Loucy (cell line): ENCODE results near the gene GOLGA6L2.
"Not testable (repeated sequence)": the region's sequence is repeated elsewhere in the genome, so short reads cannot be mapped to it uniquely, and the experiment has no call there.

Experiments used
- H2AFZ ChIP-seq: fragments of 200-600 bp; sonication (generic); 2 replicates; pipeline ENCODE4 v1.6.0; 2016; ENCODE audit warnings: antibody characterized with exemption, mild to moderate bottlenecking, low read length, moderate library complexity
- H3F3A ChIP-seq: fragments of 200-600 bp; 2 replicates; pipeline ENCODE4 v1.6.0; 2016; ENCODE audit warnings: antibody characterized with exemption, low read depth, mild to moderate bottlenecking
- H3K27me3 ChIP-seq: fragments of 200-600 bp; sonication (generic); 2 replicates; pipeline ENCODE4 v1.6.1; 2014; ENCODE audit warnings: low read length, mild to moderate bottlenecking; ENCODE audit not compliant: insufficient read depth, poor library complexity, severe bottlenecking
- H3K36me3 ChIP-seq: fragments of 200-600 bp; sonication (generic); 2 replicates; pipeline ENCODE4 v1.6.1; 2016; ENCODE audit warnings: low read length; ENCODE audit not compliant: insufficient read depth
- H3K4me1 ChIP-seq: fragments of 200-600 bp; sonication (generic); 2 replicates; pipeline ENCODE4 v1.5.1; 2014; ENCODE audit warnings: low read length, mild to moderate bottlenecking; ENCODE audit not compliant: insufficient read depth, poor library complexity, severe bottlenecking
- H3K4me2 ChIP-seq: fragments of 200-600 bp; sonication (generic); 2 replicates; pipeline ENCODE4 v1.6.0; 2014; ENCODE audit warnings: antibody characterized with exemption, low read length, low read depth, mild to moderate bottlenecking; ENCODE audit not compliant: poor library complexity, severe bottlenecking
- H3K4me3 ChIP-seq: fragments of 200-600 bp; sonication (generic); 2 replicates; pipeline ENCODE4 v1.5.1; 2014; ENCODE audit warnings: low read length, mild to moderate bottlenecking, mixed read lengths; ENCODE audit not compliant: poor library complexity, severe bottlenecking
- H3K79me2 ChIP-seq: fragments of 200-600 bp; sonication (generic); 2 replicates; pipeline ENCODE4 v1.6.1; 2014; ENCODE audit warnings: low read length; ENCODE audit not compliant: insufficient read depth
- H3K9ac ChIP-seq: fragments of 200-600 bp; sonication (generic); 2 replicates; pipeline ENCODE4 v1.6.0; 2014; ENCODE audit warnings: mild to moderate bottlenecking, low read depth, low read length, moderate library complexity; ENCODE audit not compliant: poor library complexity, severe bottlenecking
- H3K9me2 ChIP-seq: fragments of 200-600 bp; sonication (generic); replicated peaks from 2 replicates; pipeline ENCODE4 v1.6.1; 2016; ENCODE audit warnings: low read depth, low read length, mixed read lengths
- H3K9me3 ChIP-seq: fragments of 200-600 bp; sonication (generic); 2 replicates; pipeline ENCODE4 v1.6.1; 2014; ENCODE audit warnings: mild to moderate bottlenecking, antibody characterized with exemption, low read length, low read depth; ENCODE audit not compliant: insufficient read depth
- H4K20me1 ChIP-seq: fragments of 200-600 bp; sonication (generic); 2 replicates; pipeline ENCODE4 v1.6.0; 2014; ENCODE audit warnings: antibody characterized with exemption, low read length, mild to moderate bottlenecking; ENCODE audit not compliant: insufficient read depth, poor library complexity, severe bottlenecking
- CTCF ChIP-seq: fragments of 200-600 bp; sonication (generic); conservative IDR thresholded peaks from 2 replicates; pipeline ENCODE4 v1.5.1; 2014; ENCODE audit warnings: mild to moderate bottlenecking, antibody characterized with exemption, low read length
- EZH2phosphoT487 ChIP-seq: fragments of 200-600 bp; IDR thresholded peaks from 2 replicates; pipeline ENCODE4 v1.6.1; 2018; ENCODE audit warnings: antibody characterized with exemption, mild to moderate bottlenecking, moderate library complexity, borderline replicate concordance

Gene GOLGA6L2

GRCh38 chr15:23438816-23439466 is 8.1 kb downstream of the GOLGA6L2 start:
- Histone ChIP-seq H3F3A (no peaks in the 10 kb centered on the region), H3K4me2 (no peak overlapping the region), H3K4me3 (no peak overlapping the region), H2AFZ (no peak overlapping the region), H3K4me1 (no peaks in the 10 kb centered on the region), H3K9ac (no peak overlapping the region), H3K36me3 (no peaks in the 10 kb centered on the region), H3K27me3 (no peaks in the 10 kb centered on the region), H3K79me2 (no peaks in the 10 kb centered on the region), H3K9me3 (no peaks in the 10 kb centered on the region), H4K20me1 (no peaks in the 10 kb centered on the region), H3K9me2 (no peaks in the 10 kb centered on the region)
- no peak for TF ChIP-seq EZH2phosphoT487

GRCh38 chr15:23437673-23438072 is 9.4 kb downstream of the GOLGA6L2 start:
- no peaks in the 10 kb centered on the region for H3K36me3 ChIP-seq
- H3K79me2 ChIP-seq: no peaks in the 10 kb centered on the region
- no peak for TF ChIP-seq CTCF
- TF ChIP-seq EZH2phosphoT487: no peak

GRCh38 chr15:23437146-23437545 is 9.9 kb downstream of the GOLGA6L2 start:
- H3K4me1 ChIP-seq: no peaks in the 10 kb centered on the region
- TF ChIP-seq EZH2phosphoT487 (no peak), CTCF (no peak)
- no peaks in the 10 kb centered on the region for H4K20me1 ChIP-seq
- H3K9ac ChIP-seq: no peak overlapping the region
- H3F3A ChIP-seq: no peaks in the 10 kb centered on the region
- H2AFZ ChIP-seq: no peak overlapping the region
- no peak overlapping the region for H3K4me3 ChIP-seq
- no peaks in the 10 kb centered on the region for H3K9me2 ChIP-seq
- H3K79me2 ChIP-seq: no peaks in the 10 kb centered on the region
- no peaks in the 10 kb centered on the region for H3K9me3 ChIP-seq
- H3K4me2 ChIP-seq: no peak overlapping the region
- H3K27me3 ChIP-seq: no peaks in the 10 kb centered on the region
- H3K36me3 ChIP-seq: no peaks in the 10 kb centered on the region

More at GRCh38 chr15:23437673-23438072, 9.4 kb downstream of the GOLGA6L2 start:
- Histone ChIP-seq H3K9me3 (no peaks in the 10 kb centered on the region), H3K9me2 (no peaks in the 10 kb centered on the region), H3F3A (no peaks in the 10 kb centered on the region), H2AFZ (no peak overlapping the region), H3K4me2 (no peak overlapping the region), H4K20me1 (no peaks in the 10 kb centered on the region), H3K4me1 (no peaks in the 10 kb centered on the region), H3K27me3 (no peaks in the 10 kb centered on the region), H3K4me3 (no peak overlapping the region), H3K9ac (no peak overlapping the region)

- no peaks in the 10 kb centered on the region for H3K27me3 ChIP-seq
- H3K4me3 ChIP-seq: no peak overlapping the region
- TF ChIP-seq EZH2phosphoT487: no peak
- TF ChIP-seq CTCF: no peak
- no peak overlapping the region for H2AFZ ChIP-seq
- H3K36me3 ChIP-seq: no peaks in the 10 kb centered on the region
- no peaks in the 10 kb centered on the region for H3K9me2 ChIP-seq
- H3K4me2 ChIP-seq: no peak overlapping the region
- no peaks in the 10 kb centered on the region for H3F3A ChIP-seq
- H3K4me1 ChIP-seq: no peaks in the 10 kb centered on the region
- H4K20me1 ChIP-seq: no peaks in the 10 kb centered on the region
- no peaks in the 10 kb centered on the region for H3K79me2 ChIP-seq
- H3K9ac ChIP-seq: no peak overlapping the region
- H3K9me3 ChIP-seq: no peaks in the 10 kb centered on the region
These were observed 10.6 kb downstream of the GOLGA6L2 start for GRCh38 chr15:23436421-23436820.

GRCh38 chr15:23434699-23435098 is 12.3 kb downstream of the GOLGA6L2 start:
- not testable (repeated sequence) for H2AFZ ChIP-seq, H3K4me2 ChIP-seq, H3K4me1 ChIP-seq, H3K36me3 ChIP-seq, H3K4me3 ChIP-seq, H3F3A ChIP-seq, H3K9me3 ChIP-seq, H3K79me2 ChIP-seq, H4K20me1 ChIP-seq, H3K9ac ChIP-seq, H3K27me3 ChIP-seq, H3K9me2 ChIP-seq
